Activated CD8-positive, alpha-beta T cell treated with anti-CD3 and anti-CD28 coated beads for 36 hours (primary cell): ENCODE data around the gene ASB16. TPM values are rescaled to one million over a fixed set of nuclear protein-coding genes. Genes with fewer than 3 reads are reported as not detected.

ENCODE experiments used
- ATAC-seq: fragments of 200-7000 bp; cut with Tn5 transposase; one replicate; pipeline ENCODE4 v1.10.0; 2021; ENCODE audit warnings: mild to moderate bottlenecking, moderate library complexity
- CTCF ChIA-PET: fragments of 350-600 bp; sonication (Branson Sonifier 250); formaldehyde crosslinking; loops from one replicate; lab custom pipeline; 2021; ENCODE audit warnings: antibody characterized with exemption; lab: Charles Lee
- POLR2A ChIA-PET: fragments of 350-600 bp; sonication (Branson Sonifier 250); formaldehyde crosslinking; loops from one replicate; lab custom pipeline; 2021; ENCODE audit warnings: antibody characterized with exemption; lab: Charles Lee
- DNase-seq: peaks from one replicate; pipeline ENCODE4 v3.0.0-alpha.2; 2020
- H3K27ac Mint-ChIP-seq: one replicate; pipeline ENCODE4 v1.8.0; 2021; ENCODE audit warnings: mild to moderate bottlenecking, mixed read lengths
- H3K27me3 Mint-ChIP-seq: one replicate; pipeline ENCODE4 v1.8.0; 2021; ENCODE audit warnings: mixed read lengths
- H3K36me3 Mint-ChIP-seq: one replicate; pipeline ENCODE4 v1.8.0; 2021; ENCODE audit warnings: low read depth, mixed read lengths
- H3K4me1 Mint-ChIP-seq: one replicate; pipeline ENCODE4 v1.8.0; 2021; ENCODE audit warnings: low read depth, mixed read lengths
- H3K4me3 Mint-ChIP-seq: one replicate; pipeline ENCODE4 v1.8.0; 2021; ENCODE audit warnings: mild to moderate bottlenecking, moderate library complexity, mixed read lengths
- H3K9me3 Mint-ChIP-seq: one replicate; pipeline ENCODE4 v1.8.0; 2021; ENCODE audit warnings: mixed read lengths
- CTCF ChIP-seq: fragments of 200-600 bp; IDR thresholded peaks from one replicate; pipeline ENCODE4 v1.8.0; 2022; ENCODE audit warnings: antibody characterized with exemption, mild to moderate bottlenecking
- intact Hi-C: fragments of 100-400 bp; cut with micrococcal nuclease; formaldehyde crosslinking; loops from one replicate; pipeline ENCODE4 v1.10.0; 2022
- total RNA-seq, 2 experiments: library from RNA; stranded (reverse); gene quantifications; one replicate each; pipeline ENCODE4 v1.2.3, GENCODE V29; 2021

The ASB16 gene
- total RNA-seq, 2 experiments from 2014 or later, result 0.18 to 0.27 TPM

- Mint-ChIP-seq H3K27ac (peak within 1 kb of the TSS; percentile 97), H3K4me3 (peak within 1 kb of the TSS; percentile 89), H3K36me3 (peaks cover 12% of the 10 kb centered on the region), H3K27me3 (no peaks in the 10 kb centered on the region), H3K4me1 (peaks cover 38% of the 10 kb centered on the region), H3K9me3 (no peaks in the 10 kb centered on the region)
- intact Hi-C loops, result loop anchor here (5.0 kb wide), 2 partner anchors 132 to 147 kb away; partner anchors contain the start of gene GRN
- ChIA-PET CTCF (interaction anchor here (1.0 to 5.5 kb wide), 3 partner anchors 10 to 146 kb away, joined by 3 to 51 read pairs (median 11); partner anchors contain the start of gene GRN), POLR2A (interaction anchor here (0.6 to 5.6 kb wide), 10 partner anchors 9 to 155 kb away, joined by 3 to 58 read pairs (median 4); partner anchors contain the start of genes TMUB2 and UBTF)
- DNase-seq (peak; percentile 100), ATAC-seq (peak; percentile 85)
- TF ChIP-seq CTCF, result no peak
Observed at GRCh38 chr17:44199553-44200477, 29.3 kb downstream of the ASB16 start, which contains the start of gene ATXN7L3. TSS of gene ATXN7L3 (minus strand) at chr17:44199884. CDS start at chr17:44198070, 1,814 bp downstream.

GRCh38 chr17:44200478-44201155 lies 30.1 kb downstream of the ASB16 start:
- ChIA-PET POLR2A (interaction anchor here (1.1 to 5.6 kb wide), 4 partner anchors 10 to 145 kb away, joined by 3 to 58 read pairs (median 16); partner anchors contain the start of genes GRN and UBTF), CTCF (interaction anchor here (1.0 to 5.5 kb wide), 6 partner anchors 10 to 150 kb away, joined by 3 to 51 read pairs (median 17); partner anchors contain the start of gene GRN)
- H3K9me3 Mint-ChIP-seq, result no peaks in the 10 kb centered on the region
- H3K4me1 Mint-ChIP-seq, result peaks cover 38% of the 10 kb centered on the region
- peak overlapping the region; percentile 89 for H3K4me3 Mint-ChIP-seq
- ATAC-seq (no peak), DNase-seq (no peak)
- no peaks in the 10 kb centered on the region for H3K27me3 Mint-ChIP-seq
- H3K36me3 Mint-ChIP-seq, result peaks cover 8% of the 10 kb centered on the region
- H3K27ac Mint-ChIP-seq, result peak overlapping the region; percentile 97
- no peak for TF ChIP-seq CTCF
- intact Hi-C loops, result loop anchor here (5.0 kb wide), 2 partner anchors 132 to 147 kb away; partner anchors contain the start of gene GRN

- intact Hi-C loops, result loop anchor here (5.0 kb wide), 2 partner anchors 130 to 145 kb away; partner anchors contain the start of gene GRN
- Mint-ChIP-seq H3K4me1 (peaks cover 31% of the 10 kb centered on the region), H3K9me3 (no peaks in the 10 kb centered on the region), H3K27ac (peak overlapping the region; percentile 39), H3K36me3 (peaks cover 10% of the 10 kb centered on the region), H3K27me3 (no peaks in the 10 kb centered on the region), H3K4me3 (no peak overlapping the region)
- DNase-seq (no peak), ATAC-seq (no peak)
- POLR2A ChIA-PET, result interaction anchor here (0.6 to 5.6 kb wide), 3 partner anchors 8 to 16 kb away, joined by 5 to 58 read pairs (median 30); partner anchors contain the start of gene UBTF
- CTCF ChIA-PET, result interaction anchor here (2.3 to 5.5 kb wide), 6 partner anchors 8 to 148 kb away, joined by 17 to 51 read pairs (median 24); partner anchors contain the start of genes GRN and TMUB2
- TF ChIP-seq CTCF, result no peak
Observed at GRCh38 chr17:44202756-44203155, 32.3 kb downstream of the ASB16 start.

- POLR2A ChIA-PET, result interaction anchor here (0.7 to 5.6 kb wide), 9 partner anchors 10 to 142 kb away, joined by 3 to 58 read pairs (median 4); partner anchors contain the start of genes SLC25A39 and UBTF
- ATAC-seq, result no peak
Observed at GRCh38 chr17:44203731-44204440, 33.4 kb downstream of the ASB16 start.

More at GRCh38 chr17:44203731-44204440, 33.4 kb downstream of the ASB16 start:
- intact Hi-C loops, result loop anchor here (5.0 kb wide), 2 partner anchors 128 to 143 kb away; partner anchors contain the start of gene GRN
- DNase-seq, result peak; percentile 86
- Mint-ChIP-seq H3K4me1 (peaks cover 32% of the 10 kb centered on the region), H3K27me3 (no peaks in the 10 kb centered on the region), H3K9me3 (no peaks in the 10 kb centered on the region), H3K4me3 (no peak overlapping the region), H3K27ac (peak overlapping the region; percentile 65), H3K36me3 (peaks cover 18% of the 10 kb centered on the region)
- peak; percentile 87 for TF ChIP-seq CTCF
- CTCF ChIA-PET, result interaction anchor here (0.6 to 5.5 kb wide), 18 partner anchors 13 to 260 kb away, joined by 3 to 51 read pairs (median 5); partner anchors contain the start of genes GRN, SLC25A39, TMUB2 and UBTF
